Common myeloid progenitor, CD34-positive (primary cell): ENCODE data around the gene MAP3K13.
A peak's percentile ranks its signal among the peaks of the same experiment; 100 is the strongest.

Source experiments
- CTCF ChIA-PET: fragments of 350-600 bp; sonication (Branson Sonifier 250); formaldehyde crosslinking; loops from one replicate; lab custom pipeline; 2021; ENCODE audit warnings: antibody characterized with exemption; lab: Charles Lee
- POLR2A ChIA-PET: fragments of 350-600 bp; sonication (Branson Sonifier 250); formaldehyde crosslinking; loops from one replicate; lab custom pipeline; 2021; ENCODE audit warnings: antibody characterized with exemption; lab: Charles Lee
- DNase-seq, 3 donors: peaks; one replicate each; pipeline versions ENCODE4 v3.0.0 to v3.0.0-alpha.2; 2013
- H3K27ac ChIP-seq, 2 experiments: 1 replicate in 1 of 2; 2 replicates in 1 of 2; pipeline ENCODE4 v1.7.0; 2013; ENCODE audit warnings: inconsistent platforms in 2 of 2, low read length in 2 of 2, mild to moderate bottlenecking in 2 of 2, low read depth in 1 of 2, moderate library complexity in 1 of 2; ENCODE audit not compliant: severe bottlenecking in 2 of 2, insufficient read depth in 1 of 2, poor library complexity in 1 of 2
- H3K27me3 ChIP-seq, 5 experiments: replicated peaks in 2 of 5; 1 replicate in 3 of 5; 2 replicates in 2 of 5; pipeline versions ENCODE4 v1.6.1 to v1.7.0; 2013; ENCODE audit warnings: low read length in 4 of 5, mild to moderate bottlenecking in 2 of 5, moderate library complexity in 2 of 5, inconsistent platforms in 1 of 5; ENCODE audit not compliant: insufficient read depth in 5 of 5, control insufficient read depth in 4 of 5
- H3K36me3 ChIP-seq, 4 experiments: 1 replicate in 2 of 4; 2 replicates in 2 of 4; pipeline versions ENCODE4 v1.6.1 to v1.7.0; 2013; ENCODE audit warnings: low read length in 3 of 4, control low read depth in 1 of 4, mild to moderate bottlenecking in 1 of 4; ENCODE audit not compliant: control insufficient read depth in 4 of 4, insufficient read depth in 4 of 4
- H3K4me1 ChIP-seq, 4 experiments: 1 replicate in 3 of 4; 2 replicates in 1 of 4; pipeline versions ENCODE4 v1.6.1 to v1.7.1; 2013; ENCODE audit warnings: low read length in 3 of 4, mild to moderate bottlenecking in 3 of 4, control low read depth in 1 of 4, inconsistent platforms in 1 of 4, moderate library complexity in 1 of 4; ENCODE audit not compliant: control insufficient read depth in 4 of 4, insufficient read depth in 4 of 4; ENCODE audit errors: control extremely low read depth in 1 of 4
- H3K4me3 ChIP-seq, 7 experiments: 1 replicate in 4 of 7; 2 replicates in 3 of 7; pipeline versions ENCODE4 v1.5.1 to v1.7.0; 2013; ENCODE audit warnings: mild to moderate bottlenecking in 7 of 7, low read length in 6 of 7, moderate library complexity in 6 of 7, inconsistent platforms in 2 of 7, low read depth in 2 of 7, control low read depth in 1 of 7; ENCODE audit not compliant: insufficient read depth in 4 of 7, control insufficient read depth in 1 of 7; ENCODE audit errors: extremely low read depth in 1 of 7
- H3K9me3 ChIP-seq, 5 experiments: 1 replicate in 4 of 5; 2 replicates in 1 of 5; pipeline versions ENCODE4 v1.6.1 to v1.7.1; 2013; ENCODE audit warnings: low read length in 4 of 5, mild to moderate bottlenecking in 2 of 5, inconsistent platforms in 1 of 5, low read depth in 1 of 5, moderate library complexity in 1 of 5; ENCODE audit not compliant: control insufficient read depth in 4 of 5, insufficient read depth in 2 of 5; ENCODE audit errors: control extremely low read depth in 1 of 5
- WGBS: methylation state at CpG from one replicate; pipeline ENCODE4 v1.1.5; 2013; ENCODE audit not compliant: insufficient coverage; 5-methylcytosine and 5-hydroxymethylcytosine counted together

Gene MAP3K13

GRCh38 chr3:185353823-185354614 is 8.9 kb upstream of the MAP3K13 start:
- Histone ChIP-seq H3K4me3 (no peak overlapping the region), H3K27me3 (no peaks in the 10 kb centered on the region), H3K36me3 (no peaks in the 10 kb centered on the region), H3K27ac (no peak overlapping the region), H3K4me1 (no peaks in the 10 kb centered on the region), H3K9me3 (peaks cover 0 to 1% (median 0%) of the 10 kb centered on the region in 5 experiments)
- 44% methylated on average over 7 of the region's 13 CpGs for WGBS
- ChIA-PET CTCF (interaction anchor here (1.1 to 1.7 kb wide), 3 partner anchors 10 to 18 kb away, joined by 3 to 5 read pairs (median 4); no protein-coding TSS in a partner anchor), POLR2A (no interaction called here)
- DNase-seq: peak; percentile 88 to 93 (median 92)

- H3K27me3 ChIP-seq: no peaks in the 10 kb centered on the region
- H3K27ac ChIP-seq: no peak overlapping the region
- DNase-seq: no peak
- H3K4me1 ChIP-seq: no peaks in the 10 kb centered on the region
- POLR2A ChIA-PET: interaction anchor here (1.0 kb wide), 1 partner anchor 22 kb away, joined by 3 read pairs; no protein-coding TSS in a partner anchor
- CTCF ChIA-PET: interaction anchor here (1.1 kb wide), 1 partner anchor 30 kb away, joined by 3 read pairs; no protein-coding TSS in a partner anchor
- H3K36me3 ChIP-seq: no peaks in the 10 kb centered on the region
- WGBS: 94% methylated on average over 5 of the region's 5 CpGs
- H3K9me3 ChIP-seq: no peaks in the 10 kb centered on the region
- H3K4me3 ChIP-seq: no peak overlapping the region
Measured at GRCh38 chr3:185356499-185356898, 6.4 kb upstream of the MAP3K13 start.

- POLR2A ChIA-PET: no interaction called here
- WGBS: 100% methylated on average over 1 of the region's 2 CpGs
- Histone ChIP-seq H3K4me1 (peaks cover 2 to 14% (median 7%) of the 10 kb centered on the region in 4 experiments), H3K27ac (no peak overlapping the region), H3K9me3 (no peaks in the 10 kb centered on the region), H3K4me3 (no peak overlapping the region), H3K27me3 (peaks cover 6 to 20% (median 8%) of the 10 kb centered on the region in 5 experiments), H3K36me3 (no peaks in the 10 kb centered on the region)
- CTCF ChIA-PET: no interaction called here
- DNase-seq: no peak
Measured at GRCh38 chr3:185361920-185362319, 1.0 kb upstream of the MAP3K13 start.

- DNase-seq: no peak
- H3K4me1 ChIP-seq: peaks cover 2 to 14% (median 7%) of the 10 kb centered on the region in 4 experiments
- H3K4me3 ChIP-seq: peak overlapping the region in 6 of 7 experiments; percentile 61 to 93 (median 81)
- H3K36me3 ChIP-seq: no peaks in the 10 kb centered on the region
- H3K27ac ChIP-seq: no peak overlapping the region
- H3K27me3 ChIP-seq: peaks cover 6 to 20% (median 8%) of the 10 kb centered on the region in 5 experiments
- POLR2A ChIA-PET: interaction anchor here (0.6 kb wide), 1 partner anchor 1567 kb away, joined by 3 read pairs; no protein-coding TSS in a partner anchor
- CTCF ChIA-PET: interaction anchor here (0.8 kb wide), 1 partner anchor 52 kb away, joined by 3 read pairs; no protein-coding TSS in a partner anchor
- WGBS: no CpG with 5 or more reads among the region's 8 CpGs
- H3K9me3 ChIP-seq: no peaks in the 10 kb centered on the region
Measured at GRCh38 chr3:185363662-185364203, 797 bp downstream of the MAP3K13 start.

GRCh38 chr3:185365291-185366073 is 2.5 kb downstream of the MAP3K13 start:
- WGBS: 94% methylated on average over 2 of the region's 3 CpGs
- Histone ChIP-seq H3K27me3 (peaks cover 6 to 20% (median 10%) of the 10 kb centered on the region in 5 experiments), H3K4me1 (peaks cover 2 to 14% (median 7%) of the 10 kb centered on the region in 4 experiments), H3K27ac (no peak overlapping the region), H3K36me3 (no peaks in the 10 kb centered on the region), H3K4me3 (no peak overlapping the region), H3K9me3 (no peaks in the 10 kb centered on the region)
- POLR2A ChIA-PET: no interaction called here
- CTCF ChIA-PET: interaction anchor here (1.1 kb wide), 1 partner anchor 13 kb away, joined by 3 read pairs; no protein-coding TSS in a partner anchor
- no peak for DNase-seq

- no peak overlapping the region for H3K4me3 ChIP-seq
- DNase-seq: no peak
- H3K4me1 ChIP-seq: peaks cover 2 to 14% (median 7%) of the 10 kb centered on the region in 4 experiments
- H3K27me3 ChIP-seq: peaks cover 6 to 20% (median 10%) of the 10 kb centered on the region in 5 experiments
- no CpG with 5 or more reads among the region's 1 CpG for WGBS
- POLR2A ChIA-PET: no interaction called here
- H3K27ac ChIP-seq: no peak overlapping the region
- H3K9me3 ChIP-seq: no peaks in the 10 kb centered on the region
- H3K36me3 ChIP-seq: no peaks in the 10 kb centered on the region
- CTCF ChIA-PET: interaction anchor here (1.1 to 1.7 kb wide), 2 partner anchors 11 to 13 kb away, joined by 3 to 4 read pairs; no protein-coding TSS in a partner anchor
Measured at GRCh38 chr3:185366074-185366335, 3.1 kb downstream of the MAP3K13 start.
